CD4-positive, alpha-beta T cell treated with Interferon alpha-2 for 1 hour (primary cell): ENCODE data around the gene SMIM44.
A peak's percentile ranks its signal among the peaks of the same experiment; 100 is the strongest.

Experiments
- DNase-seq, 2 donors: peaks; one replicate each; pipeline ENCODE4 v3.0.0-alpha.2; 2020 to 2022

Gene SMIM44

GRCh38 chr19:3499738-3500428, 16.6 kb upstream of the SMIM44 start:
- no peak for DNase-seq

DNA sequence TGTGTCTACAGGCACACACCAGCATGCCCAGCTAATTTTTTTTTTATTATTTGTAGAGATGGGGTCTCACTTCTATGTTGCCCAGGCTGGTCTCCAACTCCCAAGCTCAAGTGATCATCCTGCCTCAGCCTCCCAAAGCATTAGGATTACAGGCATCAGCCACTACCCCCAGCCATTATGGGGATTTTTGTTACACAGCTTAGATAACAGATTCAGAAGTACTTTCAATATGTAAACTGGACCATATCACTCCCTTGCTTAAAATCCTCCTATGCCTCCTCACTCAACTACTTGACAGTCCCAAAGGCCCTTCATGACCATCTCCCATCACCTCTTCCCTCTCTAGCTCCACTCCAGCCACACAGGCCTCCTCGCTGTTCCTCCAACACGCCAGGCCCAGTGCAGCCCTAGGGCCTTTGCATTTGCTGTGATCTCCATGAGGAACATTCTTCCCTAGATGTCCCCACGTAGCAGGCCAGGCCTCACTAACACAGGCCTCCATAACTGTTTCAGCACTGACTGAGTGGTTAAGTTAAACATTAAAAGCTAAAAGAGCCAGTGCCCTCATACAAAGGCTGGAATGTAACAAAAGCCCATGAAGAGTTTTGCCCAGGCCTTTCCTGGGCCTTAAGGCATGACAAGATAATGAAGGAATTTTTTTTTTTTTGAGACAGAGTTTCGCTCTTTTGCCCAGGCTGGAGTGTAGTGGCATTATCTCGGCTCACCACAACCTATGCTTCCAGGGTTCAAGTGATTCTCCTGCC, 14.7 kb upstream of the SMIM44 start:
- no peak for DNase-seq

GRCh38 chr19:3496392-3497273, 13.4 kb upstream of the SMIM44 start:
- DNase-seq = no peak

DNA sequence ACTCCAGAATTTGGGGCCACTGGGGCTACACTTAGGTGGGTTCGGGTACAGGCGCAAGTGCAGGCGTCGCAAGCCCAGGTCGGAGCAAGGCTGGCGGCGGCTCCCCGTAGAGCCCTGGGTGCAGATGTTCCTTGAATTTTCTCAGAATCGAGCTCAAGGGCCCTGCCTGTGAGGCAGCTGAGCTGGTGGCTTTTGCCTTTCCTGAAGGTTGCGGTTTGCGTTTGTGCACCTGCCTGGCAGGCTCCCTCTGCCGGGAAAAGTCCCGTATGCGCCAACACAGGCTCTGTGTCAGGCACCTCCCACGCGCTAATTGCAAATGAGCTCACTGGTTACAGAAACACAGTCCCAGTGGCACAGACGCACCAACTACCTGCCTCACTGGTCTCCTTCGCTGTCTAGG, 11.3 kb upstream of the SMIM44 start:
- DNase-seq = peak; percentile 54 to 70

- peak in 1 of 2 donors; percentile 38 for DNase-seq
Measured at GRCh38 chr19:3494051-3494450, 10.8 kb upstream of the SMIM44 start.

DNA sequence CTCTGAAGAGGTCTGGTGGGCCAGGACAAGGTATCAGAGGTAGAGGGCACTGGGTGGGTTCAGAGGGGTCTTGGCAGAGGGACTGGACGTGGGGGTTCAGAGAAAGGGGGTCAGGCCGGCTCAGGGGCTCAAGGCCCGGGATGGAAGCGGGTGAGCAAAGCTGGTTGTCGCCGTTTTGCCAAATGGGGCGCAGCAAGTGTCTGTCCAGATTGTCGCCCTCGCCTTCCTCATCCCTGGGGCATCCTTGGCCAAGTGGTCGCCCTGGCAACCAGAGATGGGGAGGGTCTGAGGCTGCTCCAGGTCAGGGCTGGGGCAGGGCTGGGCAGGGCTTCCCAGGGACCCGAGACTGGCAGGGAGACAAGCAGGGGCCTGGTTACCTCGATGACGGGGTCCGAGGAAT, 10.4 kb upstream of the SMIM44 start:
- no peak for DNase-seq

DNA sequence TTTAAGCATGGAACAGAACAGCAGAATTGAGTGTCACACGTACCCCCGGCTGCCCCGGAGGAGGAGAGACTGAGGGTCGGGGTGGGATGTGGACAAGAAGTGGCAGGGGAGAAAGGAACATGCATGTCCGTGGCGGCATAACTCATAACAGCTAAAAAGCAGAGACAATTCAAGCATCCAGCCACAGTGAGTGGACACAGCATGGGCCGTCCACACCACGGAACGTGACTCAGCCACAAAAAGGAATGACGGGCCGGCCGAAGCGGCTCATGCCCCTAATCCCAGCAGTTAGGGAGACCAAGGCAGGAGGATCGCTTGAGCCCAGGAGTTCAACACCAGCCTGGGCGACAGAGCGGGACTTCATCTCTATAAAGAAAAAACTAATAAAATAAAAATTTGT, 9.7 kb upstream of the SMIM44 start:
- no peak for DNase-seq

DNA sequence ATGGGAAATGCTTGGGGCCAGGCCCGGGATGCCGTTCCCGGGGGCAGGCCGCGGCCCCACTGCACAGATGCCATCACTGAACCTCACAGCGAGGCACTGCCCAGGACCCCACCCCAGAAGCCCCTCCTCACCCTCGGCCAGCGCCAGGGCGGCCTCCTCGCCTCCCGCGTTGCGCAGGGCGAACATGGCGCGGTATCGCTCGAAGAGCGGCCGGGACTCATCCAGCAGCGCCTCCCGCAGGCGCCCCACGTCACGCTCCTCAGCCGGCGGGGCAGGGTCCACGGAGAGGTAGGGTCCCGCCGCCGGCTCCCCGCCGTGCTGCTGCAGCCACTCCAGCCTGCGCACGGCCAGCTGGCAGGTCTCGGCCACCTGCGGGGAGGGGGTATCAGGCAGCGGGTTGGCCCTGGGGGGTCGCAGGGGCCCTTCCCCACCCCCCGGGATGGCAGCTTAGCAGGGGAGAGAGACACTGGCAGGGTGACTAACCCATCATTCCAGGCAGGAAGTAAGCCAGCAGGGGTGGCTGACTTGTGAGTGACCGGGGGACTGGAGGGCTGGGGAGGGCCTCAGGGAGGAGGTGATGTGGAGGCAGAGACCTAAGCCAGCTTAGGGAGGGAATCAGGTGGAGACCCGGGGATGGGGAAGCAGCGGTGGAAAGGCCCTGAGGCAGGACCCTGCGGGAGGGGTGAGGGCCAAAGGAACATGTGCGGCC, 9.0 kb upstream of the SMIM44 start:
- no peak for DNase-seq

DNA sequence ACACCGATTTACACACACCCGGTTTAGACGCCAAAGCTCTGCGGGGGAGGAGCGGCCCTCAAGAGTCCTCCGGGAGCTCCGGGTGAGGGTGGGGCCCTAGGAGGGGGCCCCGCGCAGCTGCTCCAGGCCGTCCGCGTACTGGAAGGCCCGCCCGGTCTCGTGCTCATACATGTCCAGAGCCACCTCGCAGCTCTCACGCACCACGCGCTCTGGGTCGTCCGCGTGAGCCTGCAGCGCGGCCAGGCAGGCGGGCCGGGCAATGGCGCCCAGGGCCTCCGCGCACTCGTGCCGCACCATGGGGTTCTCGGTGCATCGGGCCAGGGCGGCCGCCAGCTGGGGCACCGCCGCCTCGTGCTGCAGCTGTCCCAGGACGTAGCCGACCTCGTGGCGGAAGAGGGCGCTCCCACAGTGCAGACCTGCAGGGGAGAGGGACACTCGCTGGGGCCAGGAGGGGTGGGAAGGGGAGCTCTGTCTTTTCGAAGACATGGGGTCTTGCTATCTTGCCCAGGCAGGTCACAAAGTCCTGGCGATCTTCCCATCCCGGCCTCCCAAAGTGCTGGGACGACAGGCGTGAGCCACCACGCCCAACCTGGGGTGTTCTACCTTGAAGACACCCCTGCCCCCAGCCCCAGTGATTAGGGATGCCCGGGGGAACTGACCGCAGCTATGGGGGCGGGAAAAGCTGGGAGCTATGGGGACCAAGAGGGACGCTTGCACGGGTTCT, 8.3 kb upstream of the SMIM44 start:
- DNase-seq = no peak

DNA sequence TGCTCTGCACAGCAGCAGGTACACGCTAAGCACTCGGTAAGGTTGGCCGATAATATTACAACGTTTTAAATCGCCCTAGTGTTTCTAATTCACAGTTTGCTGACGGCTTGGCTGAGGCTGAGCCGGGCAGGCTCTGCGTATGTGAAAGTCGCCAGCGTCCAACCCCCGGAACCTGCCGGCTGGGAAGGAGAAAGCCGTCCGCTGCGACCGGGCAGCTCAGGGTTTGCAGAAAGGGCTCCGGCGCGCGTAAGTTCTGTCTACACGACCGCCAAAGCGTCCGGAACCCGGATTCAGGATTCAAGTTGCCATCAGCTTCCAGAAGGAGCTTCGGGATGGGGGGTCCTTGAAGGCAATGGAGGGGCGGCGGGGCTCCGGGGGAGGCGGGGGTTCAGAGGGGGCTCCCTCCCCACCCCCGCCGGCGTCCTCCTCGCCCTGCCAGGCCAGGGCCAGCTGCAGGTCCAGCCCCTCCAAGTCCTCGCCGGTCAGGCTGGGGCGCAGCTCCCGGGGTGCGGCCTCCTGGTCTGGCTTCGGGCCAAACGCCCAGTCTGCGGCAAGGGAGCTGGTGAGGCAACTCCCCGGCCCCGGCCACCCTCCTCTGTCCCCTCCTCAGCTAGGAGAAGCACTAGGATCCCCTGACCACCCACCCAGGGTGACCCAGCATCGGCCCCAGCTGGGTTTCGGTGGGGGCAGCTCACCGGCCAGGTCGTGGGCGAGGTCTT, 575 bp downstream of the SMIM44 start:
- DNase-seq = no peak

GRCh38 chr19:3481241-3482090, 1.8 kb downstream of the SMIM44 start:
- no peak for DNase-seq

GRCh38 chr19:3480383-3481091, 2.7 kb downstream of the SMIM44 start, which contains the start of gene SMIM24:
Gene SMIM24 (minus strand): TSS chr19:3480525. CDS start chr19:3480463, 62 bp downstream.
- no peak for DNase-seq

GRCh38 chr19:3479834-3480215, 3.4 kb downstream of the SMIM44 start:
- peak; percentile 35 to 48 for DNase-seq

DNA sequence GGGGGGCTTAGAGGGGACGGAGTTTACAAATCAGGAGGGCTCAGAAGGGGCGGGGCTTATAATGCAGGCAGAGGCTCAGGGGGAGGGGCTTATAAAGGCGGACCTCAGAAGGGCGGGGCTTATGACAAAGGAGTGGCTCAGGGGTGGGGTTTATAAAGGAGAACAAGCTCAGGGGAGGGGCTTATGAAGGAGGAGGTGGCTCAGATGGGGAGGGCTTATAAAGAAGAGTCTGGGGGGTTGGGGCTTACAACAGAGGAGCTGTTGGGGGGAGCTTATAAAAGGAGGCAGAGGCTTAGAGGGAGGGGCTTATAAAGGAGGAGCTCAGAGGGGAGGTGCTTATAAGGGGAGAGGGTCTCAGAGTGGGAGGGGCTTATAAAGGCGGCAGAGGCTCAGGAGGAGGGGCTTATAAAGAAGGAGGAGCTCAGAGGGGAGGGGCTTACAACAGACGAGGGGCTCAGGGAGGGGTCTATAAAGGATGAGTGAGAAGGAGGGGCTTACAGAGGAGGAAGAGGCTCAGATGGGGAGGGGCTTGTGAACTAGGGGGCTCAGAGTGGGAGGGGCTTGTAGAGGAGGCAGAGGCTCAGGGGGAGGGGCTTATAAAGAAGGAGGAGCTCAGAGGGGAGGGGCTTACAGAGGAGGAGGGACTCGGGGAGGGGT, 3.9 kb downstream of the SMIM44 start:
- peak; percentile 72 to 76 for DNase-seq

DNA sequence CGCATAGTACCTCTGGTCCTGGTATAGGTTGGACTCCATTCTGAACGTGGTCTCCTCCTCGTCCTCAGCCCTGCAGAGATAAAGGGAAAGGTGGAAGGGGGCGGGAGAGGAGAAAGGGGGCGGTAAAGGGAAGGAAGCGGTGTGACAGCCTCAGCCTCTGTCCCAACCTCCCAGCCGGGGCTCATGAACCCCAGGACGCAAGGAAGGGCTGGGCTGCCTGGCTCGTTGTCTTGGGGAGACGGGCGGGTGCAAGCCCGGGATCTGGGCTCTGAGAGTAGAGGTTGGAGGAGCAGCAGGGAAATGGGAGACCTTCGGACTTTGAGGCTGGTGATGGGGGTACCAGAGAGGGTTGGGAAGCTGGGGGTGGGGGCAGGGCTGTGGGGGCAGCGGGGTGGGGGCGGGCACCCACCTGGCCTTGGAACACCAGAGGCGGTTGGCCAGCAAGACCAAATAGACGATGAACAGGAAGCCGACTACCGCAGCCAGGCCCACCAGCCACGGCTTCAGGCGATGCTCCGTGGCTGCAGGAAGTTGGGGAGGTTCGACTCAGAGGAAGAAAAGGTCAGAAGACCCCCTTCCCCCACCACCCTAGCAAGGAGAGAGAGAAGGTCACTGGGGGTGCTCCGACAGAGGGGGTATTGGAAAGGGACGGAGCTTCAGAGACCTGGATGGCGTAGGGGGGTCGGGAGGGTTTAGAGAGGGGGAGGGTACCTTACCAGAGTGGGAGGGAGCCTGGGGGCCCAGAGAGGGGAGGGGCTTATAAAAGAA, 4.6 kb downstream of the SMIM44 start:
- DNase-seq = peak in 1 of 2 donors; percentile 12

DNA sequence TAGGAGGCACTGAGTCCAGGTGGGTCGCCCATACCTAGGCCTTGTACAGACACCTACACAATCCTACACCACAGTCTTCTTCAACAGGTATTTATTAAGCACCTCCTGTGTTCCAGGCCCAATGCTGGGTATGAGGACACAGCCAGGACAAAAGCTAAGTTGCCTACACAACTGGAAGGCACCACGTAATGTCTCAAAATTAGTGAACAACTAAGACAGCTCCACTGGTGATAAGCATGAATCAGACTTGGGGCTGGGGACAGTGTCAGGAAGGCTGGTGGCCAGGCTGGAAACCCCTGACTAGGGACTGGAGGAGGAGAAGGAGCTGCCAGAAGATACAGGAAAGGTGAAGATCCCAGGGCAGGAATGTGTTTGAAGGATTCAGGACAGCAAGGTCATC, 5.3 kb downstream of the SMIM44 start:
- DNase-seq = no peak

GRCh38 chr19:3477506-3477905, 5.7 kb downstream of the SMIM44 start:
- DNase-seq = no peak

- DNase-seq = no peak
Measured at GRCh38 chr19:3476830-3477229, 6.4 kb downstream of the SMIM44 start.
